ENCODE results near the gene TPCN2. TPM values are rescaled to one million over a fixed set of nuclear protein-coding genes. Genes with fewer than 3 reads are reported as not detected.
A peak's percentile ranks its signal among the peaks of the same experiment; 100 is the strongest.

The TPCN2 gene
- total RNA-seq, 1 experiment from 2014 or later = 3.2 TPM

DNA sequence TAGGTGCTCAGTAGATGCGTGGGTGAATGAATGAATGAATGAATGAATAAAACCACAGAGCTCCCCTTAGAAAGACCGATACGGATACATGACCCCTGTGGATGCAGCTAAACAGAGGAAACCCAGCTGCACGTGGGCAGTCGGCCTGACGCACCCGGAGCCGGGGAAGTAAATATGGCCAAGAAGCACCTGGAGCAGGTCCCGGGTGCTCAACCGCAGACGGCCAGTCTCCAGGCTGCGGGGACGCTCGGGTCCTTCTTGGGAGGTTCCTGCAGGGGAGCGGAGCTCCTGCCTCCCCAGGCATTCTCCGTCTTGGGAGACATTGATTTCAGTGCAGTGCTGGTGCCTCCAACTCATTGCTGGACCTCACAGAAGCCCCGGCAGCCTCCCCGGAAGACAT is 11.7 kb upstream of the TPCN2 start:
- no peak for DNase-seq (ENCODE audit: low read depth)

DNA sequence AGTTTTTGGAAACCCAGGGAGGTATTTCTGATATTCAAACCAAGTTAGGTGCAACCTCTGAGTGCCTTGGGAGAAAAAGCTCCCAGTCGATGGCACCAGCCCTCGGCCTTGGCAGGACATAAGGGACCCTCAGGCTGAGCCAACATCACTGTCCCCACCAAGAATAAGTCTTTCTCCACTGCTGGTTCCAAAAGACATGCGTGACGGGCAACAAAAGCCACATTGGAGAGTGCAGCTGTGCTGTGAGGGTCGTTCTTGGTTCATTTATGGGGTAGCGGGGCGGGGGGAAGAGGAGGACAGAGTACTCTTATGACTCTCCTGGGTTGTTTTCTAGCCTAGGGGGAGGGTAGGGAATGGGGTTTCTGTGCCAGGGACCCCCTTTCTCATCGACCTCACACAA is 11.2 kb upstream of the TPCN2 start:
- DNase-seq (ENCODE audit: low read depth) = no peak

DNA sequence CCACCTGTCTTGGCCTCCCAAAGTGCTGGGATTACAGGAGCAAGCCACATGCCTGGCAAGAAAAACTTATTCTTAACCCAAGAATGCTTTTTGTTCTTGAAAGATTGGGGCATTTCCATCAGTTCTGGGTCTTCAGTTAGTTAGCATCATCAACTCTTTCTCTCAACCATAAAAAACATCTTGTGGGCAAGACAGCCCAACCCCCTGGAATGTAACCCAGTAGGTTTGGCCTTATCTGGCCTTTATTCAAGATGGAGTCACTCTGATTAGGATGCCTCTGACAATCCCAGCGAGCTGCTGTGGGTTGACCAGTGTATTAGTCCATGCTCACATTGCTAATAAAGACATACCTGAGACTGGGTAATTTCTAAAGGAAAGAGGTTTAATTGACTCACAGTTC is 9.2 kb upstream of the TPCN2 start:
- DNase-seq (ENCODE audit: low read depth) = no peak

DNA sequence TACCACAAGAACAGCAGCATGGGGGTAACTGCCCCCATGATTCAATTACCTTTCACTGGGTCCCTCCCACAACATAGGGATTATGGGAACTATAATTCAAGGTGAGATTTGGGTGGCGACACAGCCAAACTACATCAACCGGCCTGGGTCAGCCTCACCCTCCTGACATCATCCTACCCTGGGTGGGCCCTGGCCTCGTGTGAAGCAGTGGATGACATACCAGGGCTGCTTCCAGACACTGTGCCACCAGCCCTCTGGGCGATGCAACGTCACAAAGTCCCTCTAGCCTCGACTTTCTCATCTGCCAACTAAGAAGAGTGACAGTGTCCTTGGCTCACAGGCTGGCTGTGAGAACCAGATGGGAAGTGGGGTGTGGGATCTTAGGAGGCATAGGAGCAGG is 8.7 kb upstream of the TPCN2 start:
- no peak for DNase-seq (ENCODE audit: low read depth)

DNA sequence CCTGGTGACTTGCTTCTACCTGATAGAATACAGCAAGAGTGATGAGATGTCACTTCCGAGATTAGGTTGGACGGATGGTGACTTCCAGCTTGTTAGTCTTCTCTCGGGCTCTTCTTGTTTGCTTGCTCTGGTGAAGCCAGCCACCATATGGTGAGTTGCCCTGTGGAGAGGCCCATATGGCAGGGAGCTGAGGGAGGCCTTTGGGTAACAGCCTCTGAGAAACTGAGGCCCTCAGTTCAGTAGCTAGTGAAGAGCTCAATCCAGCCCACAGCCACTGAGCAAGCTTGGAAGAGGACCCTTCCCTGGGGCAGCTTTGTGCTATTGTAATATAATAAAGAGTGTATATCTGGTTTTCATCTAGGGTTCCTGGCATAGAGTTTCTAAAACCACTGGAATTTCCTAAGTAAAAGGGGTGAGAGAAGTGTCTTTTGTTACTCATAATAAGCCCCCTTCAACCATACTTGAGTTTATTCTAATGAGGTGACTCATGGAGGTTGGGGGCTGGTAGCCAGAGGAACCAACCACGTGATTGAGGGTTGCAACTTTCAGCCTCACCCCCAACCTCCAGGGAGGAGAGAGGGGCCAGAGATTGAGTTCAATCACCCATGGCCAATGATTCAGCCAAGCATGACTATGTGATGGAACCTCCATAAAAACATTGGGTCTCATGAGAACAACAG is 8.0 kb upstream of the TPCN2 start:
- DNase-seq (ENCODE audit: low read depth) = peak; percentile 62

DNA sequence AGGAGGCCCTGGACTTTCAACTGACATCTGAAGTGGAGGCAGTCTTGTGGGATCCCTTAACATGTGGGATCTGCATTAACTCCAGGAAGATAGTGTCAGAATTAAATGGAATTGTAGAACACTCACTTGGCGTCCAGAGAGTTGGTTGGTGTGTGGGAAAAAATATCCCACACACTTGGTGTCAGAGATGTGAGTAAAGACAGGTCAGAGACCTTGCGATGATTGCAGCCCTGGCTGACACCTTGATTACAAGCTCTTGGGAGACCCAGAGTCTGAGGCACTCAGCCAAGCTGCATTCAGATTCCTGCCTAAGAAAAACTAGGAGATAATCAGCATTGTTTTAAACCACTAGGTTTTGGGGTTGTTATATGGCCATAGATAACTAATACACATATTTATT is 7.2 kb upstream of the TPCN2 start:
- DNase-seq (ENCODE audit: low read depth) = no peak

DNA sequence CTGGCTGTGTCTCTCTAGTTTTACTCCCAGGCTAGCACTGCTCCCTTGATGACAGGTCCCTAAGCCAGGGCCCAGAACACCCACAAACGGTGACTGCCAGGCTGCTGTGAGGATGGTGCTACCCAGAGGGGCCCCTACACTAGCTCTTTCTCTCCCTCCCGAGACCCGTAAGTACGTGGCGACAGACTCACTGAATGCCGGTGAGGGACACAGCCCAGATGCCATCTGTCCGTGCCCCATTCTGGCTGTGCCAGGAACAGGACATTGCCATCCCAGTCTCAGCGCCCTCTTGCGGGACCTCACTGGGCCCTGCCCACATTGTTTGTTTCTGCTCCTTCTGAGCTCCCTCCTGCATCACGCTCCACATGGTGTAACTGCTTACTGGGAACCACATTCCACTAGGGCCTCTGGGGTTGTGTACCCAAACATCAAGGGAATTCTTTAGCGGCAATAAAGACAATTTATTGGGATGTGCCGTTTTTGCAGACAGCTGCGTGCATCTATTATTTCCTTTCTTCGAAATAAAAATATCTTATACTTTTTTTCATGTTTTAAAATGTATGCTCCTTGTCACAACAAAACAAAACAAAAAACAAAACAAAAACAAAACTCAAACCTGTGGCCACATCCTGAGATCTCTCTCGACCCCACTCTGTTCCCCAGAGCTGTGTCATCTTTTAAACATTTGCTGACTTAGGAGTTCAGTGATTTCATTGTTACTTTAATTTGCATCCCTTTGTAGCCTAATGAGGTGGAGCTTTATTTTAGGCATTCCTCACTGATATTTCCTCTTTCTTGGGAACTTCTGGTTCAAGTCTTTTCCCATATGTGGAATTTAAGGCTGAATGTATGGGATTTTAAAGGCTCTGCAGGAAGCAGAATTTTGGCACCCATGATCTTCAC is 4.4 kb upstream of the TPCN2 start:
- DNase-seq (ENCODE audit: low read depth) = peak; percentile 67

DNA sequence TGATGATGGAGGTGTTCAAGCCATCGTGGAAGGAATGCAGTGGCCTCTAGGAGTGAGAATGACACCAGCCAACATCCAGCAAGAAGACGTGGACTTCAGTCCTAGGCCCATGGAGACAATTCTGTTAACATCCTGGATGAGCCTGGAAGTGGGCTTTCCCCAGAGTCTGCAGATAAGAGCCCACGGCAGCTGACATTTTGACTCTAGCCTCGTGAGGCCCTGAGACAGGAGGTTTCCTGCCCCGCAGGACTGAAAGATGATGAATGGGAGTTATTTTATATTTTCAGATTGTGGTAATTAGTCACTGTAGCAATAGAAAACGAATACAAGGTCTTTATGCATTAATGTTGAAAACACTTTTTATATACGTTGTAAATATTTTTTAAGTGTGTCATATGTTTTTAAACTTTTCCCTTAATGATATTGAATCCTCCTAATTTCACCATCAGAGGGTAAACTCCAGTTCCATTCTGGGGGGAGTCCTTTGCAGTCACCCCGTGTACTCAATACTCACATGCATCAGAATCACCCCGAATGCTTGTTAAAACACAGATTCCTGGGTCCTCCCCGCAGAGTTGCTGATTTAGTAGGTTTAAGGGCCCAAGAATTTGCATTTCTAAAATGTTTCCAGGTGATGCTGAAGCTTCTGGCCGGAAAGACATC is 570 bp upstream of the TPCN2 start:
- DNase-seq (ENCODE audit: low read depth) = no peak

DNA sequence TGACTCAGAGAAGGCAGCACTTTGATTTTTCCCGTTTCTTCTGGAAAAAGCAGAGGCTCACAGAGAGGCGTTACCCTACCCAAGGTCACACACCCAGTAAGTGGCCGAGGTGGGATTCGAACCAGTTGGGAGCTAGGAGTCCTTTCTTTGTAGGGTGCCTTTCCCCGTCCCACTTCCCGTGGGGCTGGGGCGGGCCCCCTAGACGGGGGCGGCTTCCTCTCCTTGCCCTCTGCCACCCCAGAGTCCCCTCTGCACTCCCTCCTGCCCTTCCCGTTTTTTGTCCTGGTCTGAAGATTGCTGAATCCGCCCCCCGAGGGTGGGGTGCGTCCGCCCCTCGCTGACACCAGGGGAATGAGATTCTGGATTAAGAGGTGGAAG is 747 bp downstream of the TPCN2 start:
- DNase-seq (ENCODE audit: low read depth) = no peak

DNA sequence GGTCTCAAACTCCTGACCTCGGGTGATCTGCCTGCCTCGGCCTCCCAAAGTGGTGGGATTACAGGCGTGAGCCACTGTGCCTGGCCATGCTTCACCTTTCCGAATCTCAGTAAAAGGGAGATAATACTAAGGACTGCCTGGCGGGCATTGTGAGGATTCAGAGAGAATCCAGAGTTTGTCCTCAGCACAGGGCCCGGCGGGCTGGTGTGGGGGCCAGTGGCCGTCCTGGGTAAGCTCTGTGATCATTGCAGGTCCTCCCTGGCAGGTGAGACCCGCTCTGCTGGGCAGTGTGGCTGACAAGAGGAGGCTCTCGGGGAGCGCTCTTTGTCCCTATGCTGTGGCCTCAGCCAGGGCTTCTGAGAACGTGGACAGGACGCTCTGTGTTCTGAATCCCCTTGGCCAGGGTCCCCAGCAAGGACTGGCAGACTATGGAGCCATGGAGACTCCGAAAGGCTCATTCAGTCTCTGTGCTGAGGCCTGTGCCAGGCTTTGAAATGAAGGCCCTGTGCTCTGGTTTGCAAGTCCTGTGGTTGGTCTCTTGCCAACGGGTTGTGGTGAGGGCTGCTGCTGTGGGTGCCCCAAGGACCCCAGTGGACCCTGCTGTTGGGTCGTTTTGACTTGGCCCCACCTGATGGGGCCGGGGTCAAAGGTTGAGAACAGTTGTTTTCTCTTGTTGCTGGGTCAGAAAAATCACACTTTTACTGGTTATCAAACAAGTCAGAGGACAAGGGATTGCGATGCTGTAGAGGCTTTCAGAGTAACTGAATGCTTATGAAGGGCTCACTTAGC is 2.1 kb downstream of the TPCN2 start:
- DNase-seq (ENCODE audit: low read depth) = no peak

DNA sequence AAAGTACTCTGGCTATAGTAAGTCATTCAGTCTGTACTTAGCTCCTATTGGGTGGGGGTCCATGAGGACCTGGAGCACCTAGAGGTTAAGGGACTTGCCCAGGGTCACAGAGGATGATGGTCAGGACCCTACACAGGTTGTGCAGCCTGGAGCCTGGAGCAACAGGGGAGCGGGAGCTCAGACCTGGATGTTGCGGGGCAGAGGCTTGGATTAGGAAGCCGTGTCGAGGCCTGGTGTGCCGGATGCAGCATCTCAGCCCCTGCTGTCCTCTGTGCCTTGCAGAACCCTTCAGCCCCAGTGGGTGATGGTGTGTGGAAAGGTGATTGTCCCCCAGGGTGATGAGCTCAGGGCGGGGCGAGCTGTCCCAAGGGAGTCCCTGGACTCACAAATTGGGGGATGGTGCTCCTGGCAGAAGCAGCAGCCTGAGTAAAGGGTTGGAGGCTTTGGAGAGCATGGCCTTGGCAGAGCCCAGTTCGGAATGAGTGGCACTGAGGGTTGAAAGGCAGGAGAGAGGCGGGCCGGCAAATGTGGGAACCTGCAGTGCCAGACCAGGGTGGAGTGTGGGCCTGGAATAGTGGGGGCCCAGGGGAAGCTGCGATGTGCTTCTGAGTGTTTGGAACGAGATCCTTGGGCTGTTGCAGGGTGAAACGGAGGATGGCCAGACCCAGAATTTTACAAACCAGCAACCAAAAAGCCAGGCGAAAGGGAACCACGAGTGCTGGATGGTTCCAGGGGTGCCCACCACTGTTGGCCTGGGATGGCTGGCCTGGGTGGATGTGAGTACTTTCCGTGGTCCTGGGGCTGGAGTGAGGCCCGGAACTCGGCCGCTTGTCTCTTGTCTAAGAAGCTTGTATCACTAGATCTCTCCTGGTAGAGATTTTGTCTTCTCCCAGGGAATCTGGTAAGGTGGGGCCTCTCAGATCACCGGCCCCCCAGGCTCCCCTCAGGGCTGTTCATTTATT is 2.9 kb downstream of the TPCN2 start:
- no peak for DNase-seq (ENCODE audit: low read depth)

DNA sequence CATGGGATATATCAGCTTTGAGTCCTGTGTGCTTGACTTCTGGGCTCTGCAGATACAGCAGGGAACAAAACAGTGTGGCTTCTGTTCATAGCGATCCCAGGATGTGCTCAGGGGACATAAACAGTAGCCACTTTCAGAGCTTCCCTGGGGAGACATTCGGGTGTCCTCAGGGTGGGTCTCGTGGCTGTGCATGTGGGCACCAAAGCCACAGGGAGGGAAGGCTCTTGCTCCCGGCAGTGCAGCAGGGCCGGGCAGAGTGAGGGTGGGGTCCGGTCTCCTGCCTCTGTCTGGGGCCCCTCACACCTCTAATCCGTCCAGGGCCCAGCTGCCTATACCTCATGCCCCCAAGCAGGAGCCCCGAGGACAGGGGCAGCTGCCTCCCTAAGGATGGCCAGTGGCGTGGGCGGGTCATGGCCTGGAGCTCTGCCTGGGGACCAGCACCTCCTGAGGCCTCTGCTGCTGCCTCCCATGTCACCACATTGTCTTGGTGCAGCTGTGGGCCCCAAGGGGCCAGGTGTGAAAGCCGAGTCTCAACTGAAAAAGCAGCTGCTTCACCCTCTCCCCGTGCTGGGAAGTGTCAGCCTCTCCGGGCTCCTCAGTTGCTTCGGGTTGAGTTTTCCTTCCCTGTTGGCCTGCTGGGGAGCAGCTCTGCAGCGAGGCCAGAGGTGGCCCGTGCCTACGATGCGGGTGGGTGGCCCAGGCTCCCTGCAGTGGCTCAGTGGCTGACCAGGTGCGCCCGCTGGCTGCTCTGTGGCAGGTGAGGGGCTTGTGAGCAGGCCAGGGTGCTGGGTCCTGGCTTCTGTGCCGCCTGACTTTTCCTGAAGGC is 3.8 kb downstream of the TPCN2 start:
- no peak for DNase-seq (ENCODE audit: low read depth)

DNA sequence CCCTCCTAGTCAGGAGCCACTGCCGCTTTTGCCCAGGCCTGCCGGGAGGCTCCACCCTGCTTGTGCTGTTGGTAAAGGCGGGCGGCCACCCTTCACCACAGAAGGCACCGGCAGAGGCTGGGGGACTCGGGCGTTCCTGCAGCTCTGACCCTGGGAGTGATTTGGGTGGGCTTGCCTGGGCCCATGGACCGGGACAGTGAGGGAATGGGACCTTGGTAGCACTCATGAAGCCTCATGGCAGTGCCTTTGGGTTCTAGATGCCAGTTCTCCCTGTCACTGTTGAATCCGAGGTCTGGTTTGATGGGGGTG is 4.4 kb downstream of the TPCN2 start:
- no peak for DNase-seq (ENCODE audit: low read depth)

DNA sequence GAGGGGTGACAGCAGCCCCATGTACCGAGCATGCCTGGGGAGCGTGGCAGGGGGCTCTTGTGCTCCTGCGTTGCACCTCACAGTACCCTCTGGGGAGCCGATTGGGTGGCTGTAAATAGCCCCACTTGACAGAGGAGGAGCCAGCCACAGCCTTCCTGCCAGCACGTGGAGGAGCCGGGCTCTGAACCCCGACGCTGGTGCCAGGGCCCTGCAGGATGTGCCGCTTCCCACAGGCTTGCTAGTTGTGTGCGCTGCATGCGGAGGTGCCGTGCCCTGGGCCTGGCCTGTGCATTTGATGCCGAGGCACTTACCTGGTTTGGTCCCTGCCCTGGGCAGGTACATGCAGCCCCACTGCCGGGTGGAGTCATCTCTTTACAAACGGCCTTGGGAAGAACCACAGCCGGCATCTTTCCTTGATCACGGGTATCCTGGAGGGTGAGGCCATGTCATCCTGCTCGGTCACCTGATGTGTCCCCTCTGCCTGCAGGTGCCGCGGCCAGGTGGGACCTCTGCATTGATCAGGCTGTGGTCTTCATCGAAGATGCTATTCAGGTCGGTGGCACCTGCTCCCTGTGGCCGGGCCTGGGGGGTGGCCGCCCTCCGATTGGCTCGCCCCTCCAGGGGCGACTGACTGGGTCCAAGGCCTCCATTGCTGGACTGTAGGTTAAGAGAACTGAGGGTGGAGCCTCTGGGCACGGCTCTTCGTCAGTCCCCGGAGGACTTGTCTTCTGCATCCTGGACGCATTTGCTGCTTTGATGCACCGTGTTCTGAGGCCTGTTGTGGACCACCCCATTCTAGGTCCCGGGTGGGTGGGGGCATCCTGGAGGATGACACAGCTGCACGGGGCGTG is 5.0 kb downstream of the TPCN2 start:
- DNase-seq (ENCODE audit: low read depth) = no peak

DNA sequence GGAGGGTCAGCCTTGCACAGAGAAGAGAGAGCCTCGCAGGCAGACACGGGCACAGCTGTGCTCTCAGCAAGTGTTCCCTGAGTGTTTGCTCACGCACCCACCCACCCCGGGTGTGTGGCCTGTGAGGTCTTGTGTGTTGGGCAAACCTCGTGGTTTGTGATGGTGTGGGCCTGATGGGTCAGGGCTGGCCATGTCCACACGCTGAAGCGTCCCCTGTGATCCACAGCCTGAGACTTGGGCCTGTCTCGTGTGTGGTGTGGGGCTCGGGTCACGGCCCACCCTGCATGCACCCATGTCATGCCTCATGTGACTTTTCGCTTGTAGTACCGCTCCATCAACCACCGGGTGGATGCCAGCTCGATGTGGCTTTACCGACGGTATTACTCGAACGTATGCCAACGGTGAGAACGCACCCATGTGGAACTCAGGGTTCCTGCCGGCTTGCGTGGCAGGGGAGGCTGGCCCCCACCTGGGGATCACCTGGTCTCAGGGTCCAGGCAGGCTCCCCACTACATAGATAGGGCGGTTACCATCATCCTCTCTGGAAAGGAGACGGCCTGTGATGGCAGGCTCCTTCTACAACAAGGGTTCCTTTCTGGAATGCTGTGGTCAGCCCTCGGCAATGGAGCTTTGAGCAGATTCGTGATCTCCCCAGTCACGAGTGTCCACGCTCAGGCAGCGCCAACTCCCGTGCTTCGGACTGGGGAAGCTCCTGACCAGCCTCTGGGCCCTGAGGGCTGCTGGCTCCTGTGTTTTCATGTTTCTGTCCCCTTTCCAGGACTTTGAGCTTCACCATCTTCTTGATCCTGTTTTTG is 5.9 kb downstream of the TPCN2 start:
- DNase-seq (ENCODE audit: low read depth) = no peak

DNA sequence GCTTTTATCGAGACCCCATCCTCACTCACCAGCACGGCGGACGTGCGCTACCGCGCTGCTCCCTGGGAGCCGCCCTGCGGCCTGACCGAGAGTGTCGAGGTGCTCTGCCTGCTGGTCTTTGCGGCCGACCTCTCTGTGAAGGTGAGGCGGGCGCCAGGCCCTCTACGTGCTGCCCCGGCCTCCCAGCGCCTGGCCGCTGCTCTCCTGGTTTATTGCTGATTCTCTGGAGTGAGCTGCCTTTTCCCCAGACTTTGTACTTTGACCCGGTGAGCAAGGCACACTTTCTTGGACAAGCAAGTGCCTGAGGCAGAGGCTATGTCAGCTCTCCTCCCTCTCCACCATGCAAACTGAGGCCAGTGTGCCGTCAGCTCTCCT is 6.5 kb downstream of the TPCN2 start:
- no peak for DNase-seq (ENCODE audit: low read depth)

DNA sequence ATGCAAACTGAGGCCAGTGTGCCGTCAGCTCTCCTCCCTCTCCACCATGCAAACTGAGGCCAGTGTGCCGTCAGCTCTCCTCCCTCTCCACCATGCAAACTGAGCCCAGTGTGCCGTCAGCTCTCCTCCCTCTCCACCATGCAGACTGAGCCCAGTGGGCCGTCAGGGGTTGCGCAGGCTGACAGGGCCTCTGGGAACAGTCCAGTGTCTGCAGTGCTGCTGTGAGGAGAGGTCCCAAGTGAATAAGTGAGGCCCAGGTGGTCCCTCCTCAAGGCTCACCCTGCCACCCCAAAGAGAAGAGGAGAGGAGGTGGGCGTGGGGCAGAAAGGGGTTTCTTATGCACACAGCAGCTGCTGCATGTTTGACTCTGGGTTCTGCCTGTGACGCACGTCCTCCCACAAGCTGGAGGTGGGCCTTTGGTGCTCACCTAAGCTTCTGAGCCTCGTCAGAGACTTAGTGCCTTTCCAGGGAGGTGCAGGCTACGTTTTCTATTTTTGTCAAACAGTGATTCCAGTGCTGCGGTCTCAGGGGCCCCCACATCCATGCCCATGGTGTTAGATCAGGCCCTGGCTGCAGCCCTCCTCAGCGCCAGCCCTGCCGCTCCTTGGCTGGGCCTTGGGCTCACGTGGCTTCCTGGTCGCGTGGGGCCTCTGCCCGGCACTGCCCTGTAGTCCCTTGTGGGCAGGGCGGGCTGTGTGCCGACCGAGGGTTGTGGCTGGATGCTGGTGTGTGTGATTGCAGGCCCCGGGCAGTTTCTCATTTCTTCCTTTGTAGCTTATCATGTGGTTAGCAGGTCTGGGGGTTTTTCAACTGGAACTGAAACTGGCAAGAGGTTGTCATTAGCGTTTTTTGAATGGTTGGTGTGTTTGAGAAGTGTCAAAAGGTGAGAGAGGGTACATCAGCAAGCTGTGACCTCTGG is 7.1 kb downstream of the TPCN2 start:
- peak; percentile 40 for DNase-seq (ENCODE audit: low read depth)

Data from RPMI7951 (cell line).